ENCODE measurements around the gene MDH1B. TPM values are rescaled to one million over a fixed set of nuclear protein-coding genes. Genes with fewer than 3 reads are reported as not detected.

The MDH1B gene
- polyA plus RNA-seq, 10 donors, result 0.24 to 0.77 (median 0.42) TPM

- no peak for DNase-seq
Measured at GRCh38 chr2:206696910-206697309, 68.2 kb downstream of the MDH1B start.

GRCh38 chr2:206693399-206694137, 71.6 kb downstream of the MDH1B start:
- DNase-seq, result peak; percentile 45 to 71 (median 61)

- no peak for DNase-seq
Measured at GRCh38 chr2:206692971-206693370, 72.2 kb downstream of the MDH1B start.

DNA sequence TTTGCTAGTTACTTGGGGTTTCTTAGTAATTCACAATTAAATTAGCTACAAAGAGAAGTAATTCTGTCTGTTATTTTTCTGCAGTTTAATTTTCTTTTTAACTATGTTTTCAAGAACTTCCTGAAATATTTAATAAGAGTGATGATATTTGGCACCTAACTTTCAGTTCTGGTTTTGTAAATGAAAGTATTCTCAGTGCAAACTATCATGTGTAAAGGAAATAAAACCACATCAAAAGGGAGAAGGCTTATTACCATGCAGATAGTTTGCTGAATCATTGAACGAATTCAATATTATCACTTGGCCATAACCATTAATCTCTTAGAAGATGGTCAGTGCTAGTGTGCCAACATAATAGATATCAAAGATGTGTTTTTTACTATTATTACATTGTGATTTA, 76.1 kb downstream of the MDH1B start:
- no peak for DNase-seq

- DNase-seq, result no peak
Measured at GRCh38 chr2:206688453-206688852, 76.7 kb downstream of the MDH1B start.

Other genes with a start within 250 kb of the MDH1B start
- gene FAM237A, start 122.8 kb downstream of the MDH1B start, polyA plus RNA-seq (ENCODE audit: insufficient read length in 10 of 10), result not detected
- not detected for gene DYTN, start 46.9 kb downstream of the MDH1B start, polyA plus RNA-seq (ENCODE audit: insufficient read length in 10 of 10)
- 10 to 100 TPM; 18.6 to 29.9 (median 24.6) TPM for gene FASTKD2, start 278 bp upstream of the MDH1B start, polyA plus RNA-seq (ENCODE audit: insufficient read length in 10 of 10)
- under 1 TPM in 9 of 10 donors, not detected in 1; 0.16 to 0.42 (median 0.26) TPM for gene CPO, start 174.2 kb upstream of the MDH1B start, polyA plus RNA-seq (ENCODE audit: insufficient read length in 10 of 10)

All from muscle of back (tissue), 11 donors.